ENCODE measurements around the gene VPS25.
"Not testable (repeated sequence)": the region's sequence is repeated elsewhere in the genome, so short reads cannot be mapped to it uniquely, and the experiment has no call there.

The VPS25 gene

DNA sequence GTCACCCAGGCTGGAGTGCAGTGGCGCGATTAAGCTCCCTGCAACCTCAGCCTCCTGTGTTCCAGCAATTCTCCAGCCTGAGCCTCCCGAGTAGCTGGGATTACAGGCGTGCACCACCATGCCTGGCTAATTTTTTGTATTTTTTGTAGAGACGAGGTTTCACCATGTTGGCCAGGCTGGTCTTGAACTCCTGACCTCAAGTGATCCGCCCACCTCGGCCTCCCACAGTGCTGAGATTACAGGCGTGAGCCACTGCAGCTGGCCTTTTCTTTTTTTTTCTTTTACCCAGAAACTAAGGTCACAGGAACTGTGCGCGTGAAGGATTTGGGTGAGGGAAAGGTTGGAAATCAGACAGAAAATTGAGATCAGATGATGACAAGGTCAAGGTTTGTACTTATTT is 3.3 kb upstream of the VPS25 start:
- DNase-seq, result not testable (repeated sequence)

DNA sequence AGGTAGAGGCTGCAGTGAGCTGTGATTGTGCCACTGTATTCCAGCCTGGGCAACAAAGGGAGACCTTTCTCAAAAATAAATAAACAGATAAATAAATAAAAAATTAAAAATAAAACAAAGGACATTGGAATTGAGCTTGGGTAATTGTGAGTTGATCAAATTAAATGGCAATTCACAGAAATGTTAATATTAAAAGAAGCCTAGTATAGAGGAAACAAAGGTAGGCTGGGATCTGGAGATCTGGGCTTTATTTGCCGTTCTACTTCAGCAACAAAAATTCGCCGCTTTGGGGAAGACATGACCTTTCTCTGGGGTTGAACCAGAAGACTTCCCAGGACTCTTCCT is 332 bp upstream of the VPS25 start:
- DNase-seq, result no peak

- peak; percentile 77 for DNase-seq
Measured at GRCh38 chr17:42774066-42774745, 957 bp downstream of the VPS25 start.

- peak; percentile 63 for DNase-seq
Measured at GRCh38 chr17:42775534-42776098, 2.4 kb downstream of the VPS25 start.

DNA sequence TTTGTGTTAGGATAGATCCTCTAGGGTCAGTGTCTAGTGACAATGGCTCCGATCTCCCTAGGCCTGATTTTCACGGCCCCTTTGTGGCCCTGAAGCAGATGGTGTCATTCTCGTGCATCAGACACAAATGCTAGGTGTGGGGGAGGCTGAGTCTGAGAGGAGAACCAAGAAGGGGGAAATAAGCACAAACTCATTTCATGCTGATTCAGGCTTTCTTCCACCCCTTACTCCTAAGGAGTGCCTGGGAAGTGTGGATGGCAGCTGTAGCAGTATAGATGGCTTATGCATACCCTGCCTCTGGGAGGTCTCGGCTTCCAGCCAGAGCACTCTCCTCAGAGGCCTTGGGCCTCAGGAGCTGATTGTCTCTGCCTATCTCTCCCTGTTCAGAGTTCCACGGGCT is 5.3 kb downstream of the VPS25 start:
- no peak for DNase-seq

- peak; percentile 52 for DNase-seq
Measured at GRCh38 chr17:42779304-42779935, 6.2 kb downstream of the VPS25 start.

GRCh38 chr17:42779936-42780850 is 6.9 kb downstream of the VPS25 start, which contains the start of gene WNK4:
WNK4 (plus strand) TSS chr17:42780610; CDS start chr17:42780699, 89 bp downstream.
- peak; percentile 91 for DNase-seq

DNA sequence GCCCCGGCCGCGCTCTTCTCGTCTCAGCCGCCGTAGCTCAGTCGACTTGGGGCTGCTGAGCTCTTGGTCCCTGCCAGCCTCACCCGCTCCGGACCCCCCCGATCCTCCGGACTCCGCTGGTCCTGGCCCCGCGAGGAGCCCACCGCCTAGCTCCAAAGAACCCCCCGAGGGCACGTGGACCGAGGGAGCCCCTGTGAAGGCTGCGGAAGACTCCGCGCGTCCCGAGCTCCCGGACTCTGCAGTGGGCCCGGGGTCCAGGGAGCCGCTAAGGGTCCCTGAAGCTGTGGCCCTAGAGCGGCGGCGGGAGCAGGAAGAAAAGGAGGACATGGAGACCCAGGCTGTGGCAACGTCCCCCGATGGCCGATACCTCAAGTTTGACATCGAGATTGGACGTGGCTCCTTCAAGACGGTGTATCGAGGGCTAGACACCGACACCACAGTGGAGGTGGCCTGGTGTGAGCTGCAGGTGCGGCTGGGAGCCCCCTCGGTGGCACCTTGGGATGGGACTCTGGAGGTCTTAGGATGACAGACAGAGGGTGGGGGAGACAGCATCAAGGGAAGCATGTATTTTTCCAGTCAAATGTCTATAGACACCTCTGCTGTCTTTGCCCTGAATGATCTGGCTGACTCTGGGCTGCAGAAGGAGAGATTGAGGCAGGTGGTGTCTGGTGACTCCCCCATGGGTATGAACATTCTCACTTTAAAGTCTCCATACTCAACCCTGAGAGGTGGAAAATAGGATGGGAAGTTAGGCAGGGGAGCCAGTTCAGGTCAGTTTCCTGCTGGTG is 7.8 kb downstream of the VPS25 start:
- no peak for DNase-seq

DNA sequence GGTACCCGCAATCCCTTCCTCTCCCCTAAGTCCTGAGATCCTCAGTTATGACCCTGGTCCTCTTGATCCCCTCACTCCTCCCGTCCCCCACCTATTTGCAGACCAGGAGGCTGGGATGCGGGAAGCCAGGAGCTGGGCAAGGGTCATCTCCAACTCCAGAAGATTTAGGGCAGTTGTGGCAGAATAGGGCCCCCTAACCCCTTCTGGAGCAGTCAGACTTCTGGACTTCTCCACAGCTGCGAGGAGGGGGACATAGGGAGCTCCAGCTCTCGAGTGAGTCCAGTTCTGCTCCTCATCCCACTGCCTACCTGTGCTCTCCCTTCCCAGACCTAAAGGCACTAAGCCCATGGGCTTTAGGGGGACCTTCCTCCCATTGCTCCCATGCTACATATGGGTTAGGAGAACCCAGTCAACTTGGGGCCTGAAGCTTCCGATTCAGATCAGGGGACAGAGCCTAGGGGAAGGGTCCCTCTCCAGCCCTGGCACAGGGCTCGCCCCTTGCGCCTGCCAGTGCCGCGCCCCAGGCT is 8.5 kb downstream of the VPS25 start:
- DNase-seq, result no peak

- peak; percentile 57 for DNase-seq
Measured at GRCh38 chr17:42782166-42783061, 9.2 kb downstream of the VPS25 start.

DNA sequence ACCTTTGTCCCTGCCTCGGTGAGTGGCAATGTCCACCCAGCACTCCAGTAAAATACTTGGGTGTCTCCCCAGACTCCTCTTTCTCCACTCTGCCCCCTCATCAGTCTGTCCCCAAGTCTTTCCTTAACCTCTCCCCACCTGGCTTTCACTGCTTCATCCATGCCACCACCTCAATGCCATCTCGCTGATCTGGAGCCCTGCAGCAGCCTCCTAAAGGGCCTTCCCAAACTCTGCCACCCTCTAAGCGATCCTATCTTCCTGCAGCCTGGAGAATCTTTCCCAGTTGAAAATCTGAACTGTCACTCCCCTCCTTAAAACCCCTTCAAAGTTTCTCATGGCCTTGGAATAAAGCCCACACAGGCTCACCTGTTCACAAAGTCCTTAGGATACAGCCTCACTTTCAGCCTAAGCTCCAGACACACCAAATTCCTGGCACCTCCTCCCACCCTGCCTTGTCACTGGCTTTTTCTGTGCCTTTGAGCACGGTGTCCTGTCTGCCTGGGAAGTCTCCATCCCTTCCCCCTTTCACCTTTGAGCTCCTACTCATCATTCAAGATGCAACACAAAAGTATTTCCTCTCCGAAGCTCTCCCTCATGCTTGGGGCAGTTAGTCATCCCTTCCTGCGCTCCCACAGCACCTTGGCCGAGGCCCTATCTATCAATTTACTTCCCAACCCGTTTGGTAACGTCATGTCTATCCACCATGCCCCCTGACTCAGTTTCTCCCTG is 10.0 kb downstream of the VPS25 start:
- DNase-seq, result peak; percentile 94

- no peak for DNase-seq
Measured at GRCh38 chr17:42783791-42784138, 10.5 kb downstream of the VPS25 start.

GRCh38 chr17:42784409-42784808 is 11.2 kb downstream of the VPS25 start:
- DNase-seq, result no peak

GRCh38 chr17:42784811-42785592 is 11.8 kb downstream of the VPS25 start:
- no peak for DNase-seq

DNA sequence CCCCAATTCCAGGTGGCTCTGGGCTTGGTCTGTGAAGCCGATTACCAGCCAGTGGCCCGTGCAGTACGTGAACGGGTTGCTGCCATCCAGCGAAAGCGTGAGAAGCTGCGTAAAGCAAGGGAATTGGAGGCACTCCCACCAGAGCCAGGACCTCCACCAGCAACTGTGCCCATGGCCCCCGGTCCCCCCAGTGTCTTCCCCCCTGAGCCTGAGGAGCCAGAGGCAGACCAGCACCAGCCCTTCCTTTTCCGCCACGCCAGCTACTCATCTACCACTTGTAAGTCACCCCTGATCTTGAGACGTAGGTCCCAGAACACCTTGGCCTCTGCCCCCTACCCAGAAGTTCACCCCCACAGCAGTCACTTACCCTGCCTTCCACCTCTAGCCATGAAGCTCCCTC is 14.0 kb downstream of the VPS25 start:
- DNase-seq, result no peak

- DNase-seq, result no peak
Measured at GRCh38 chr17:42791948-42792347, 18.7 kb downstream of the VPS25 start.

GRCh38 chr17:42792545-42792944 is 19.3 kb downstream of the VPS25 start:
- DNase-seq, result no peak

DNA sequence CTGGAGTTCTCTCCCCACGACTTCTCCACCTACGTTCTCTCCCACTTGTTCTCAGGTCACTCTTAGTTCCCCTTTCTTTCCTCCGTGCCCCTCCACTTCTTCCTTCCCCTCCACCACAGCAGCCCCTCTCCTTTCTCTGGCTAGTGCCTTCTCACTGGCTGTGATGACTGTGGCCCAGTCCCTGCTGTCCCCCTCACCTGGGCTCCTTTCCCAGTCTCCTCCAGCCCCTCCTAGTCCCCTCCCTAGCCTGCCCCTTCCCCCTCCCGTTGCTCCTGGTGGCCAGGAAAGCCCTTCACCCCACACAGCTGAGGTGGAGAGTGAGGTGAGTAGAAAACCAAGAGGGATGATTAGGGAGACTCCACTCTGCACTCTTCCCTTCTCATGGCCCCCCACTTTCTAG is 21.8 kb downstream of the VPS25 start:
- no peak for DNase-seq

GRCh38 chr17:42795465-42795864 is 22.2 kb downstream of the VPS25 start:
- DNase-seq, result no peak
